HG03108 (cell line): ENCODE results near the gene GEMIN4.

Experiments
- ATAC-seq: cut with Tn5 transposase; IDR thresholded peaks from one replicate; pipeline ENCODE4 v1.9.1; 2021; ENCODE audit warnings: moderate library complexity; ENCODE audit not compliant: unreplicated experiment

The GEMIN4 gene

DNA sequence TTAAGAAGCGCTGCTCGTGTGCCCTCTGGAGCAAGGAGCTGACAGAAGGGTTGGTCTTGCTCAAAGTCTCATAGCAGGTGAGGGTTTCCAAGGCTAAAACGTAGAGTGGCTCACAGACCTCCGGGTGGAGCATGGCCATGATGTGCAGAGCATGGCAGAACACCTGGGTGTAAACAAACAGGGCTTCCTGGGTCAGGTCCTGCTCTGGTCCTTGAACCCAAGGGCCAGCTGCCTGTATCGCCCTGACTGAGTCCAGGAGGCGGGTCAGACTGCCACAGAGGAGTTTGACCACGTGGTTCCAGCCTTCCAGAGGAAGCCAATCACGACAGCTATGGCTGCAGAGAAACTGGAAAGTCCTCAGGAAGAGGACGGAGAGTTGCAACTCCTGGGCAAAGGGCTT lies 7.1 kb downstream of the GEMIN4 start:
- ATAC-seq = no peak

DNA sequence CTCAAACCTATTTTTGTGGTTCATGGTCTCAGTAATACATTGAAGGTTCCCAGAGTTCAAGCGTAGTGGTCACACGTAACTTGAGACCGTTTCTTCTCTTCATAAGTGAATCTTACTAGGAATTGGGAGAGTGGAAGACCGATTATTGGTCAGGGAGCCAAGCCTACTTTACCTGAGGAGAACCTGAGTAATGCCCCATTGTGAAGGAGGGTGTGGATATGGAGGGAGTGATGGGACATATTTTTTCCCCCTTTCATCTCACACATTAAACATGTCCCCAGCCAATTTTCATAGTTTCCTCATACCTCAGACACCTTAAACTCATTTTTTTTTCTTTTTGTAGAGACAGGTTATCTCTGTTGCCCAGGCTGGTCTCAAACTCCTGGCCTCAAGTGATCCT lies 8.9 kb downstream of the GEMIN4 start:
- no peak for ATAC-seq

DNA sequence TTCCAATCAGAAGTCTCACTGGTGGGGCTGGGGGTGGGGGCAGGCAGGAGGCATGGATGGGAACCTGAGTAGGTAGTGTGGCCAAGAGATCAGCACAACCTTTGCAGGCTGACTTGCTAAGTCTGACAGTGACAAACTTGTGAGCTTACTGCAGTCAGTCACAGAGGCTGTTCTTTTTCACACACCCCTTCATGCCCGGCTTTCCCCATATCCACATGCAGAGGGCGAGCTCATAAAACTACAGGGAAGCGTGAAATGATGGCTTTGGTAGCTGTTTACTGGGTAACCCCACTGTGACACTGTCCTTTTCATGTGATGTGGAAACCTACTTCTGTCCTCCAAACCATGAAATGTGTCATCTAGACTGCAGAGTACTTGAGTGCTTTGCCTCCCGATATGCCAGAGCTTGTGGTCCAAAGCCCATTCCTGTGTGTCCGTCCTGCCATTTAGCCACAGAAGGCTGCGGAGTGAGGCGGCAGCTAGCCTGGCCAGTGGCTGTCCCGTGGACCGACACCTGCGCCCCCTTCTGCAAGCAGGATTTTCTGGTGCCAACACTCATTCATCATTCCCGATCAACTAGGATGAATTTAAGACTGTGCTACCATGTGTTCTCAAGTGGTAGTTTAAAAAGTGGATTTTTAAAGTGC lies 9.8 kb downstream of the GEMIN4 start:
- ATAC-seq = no peak

DNA sequence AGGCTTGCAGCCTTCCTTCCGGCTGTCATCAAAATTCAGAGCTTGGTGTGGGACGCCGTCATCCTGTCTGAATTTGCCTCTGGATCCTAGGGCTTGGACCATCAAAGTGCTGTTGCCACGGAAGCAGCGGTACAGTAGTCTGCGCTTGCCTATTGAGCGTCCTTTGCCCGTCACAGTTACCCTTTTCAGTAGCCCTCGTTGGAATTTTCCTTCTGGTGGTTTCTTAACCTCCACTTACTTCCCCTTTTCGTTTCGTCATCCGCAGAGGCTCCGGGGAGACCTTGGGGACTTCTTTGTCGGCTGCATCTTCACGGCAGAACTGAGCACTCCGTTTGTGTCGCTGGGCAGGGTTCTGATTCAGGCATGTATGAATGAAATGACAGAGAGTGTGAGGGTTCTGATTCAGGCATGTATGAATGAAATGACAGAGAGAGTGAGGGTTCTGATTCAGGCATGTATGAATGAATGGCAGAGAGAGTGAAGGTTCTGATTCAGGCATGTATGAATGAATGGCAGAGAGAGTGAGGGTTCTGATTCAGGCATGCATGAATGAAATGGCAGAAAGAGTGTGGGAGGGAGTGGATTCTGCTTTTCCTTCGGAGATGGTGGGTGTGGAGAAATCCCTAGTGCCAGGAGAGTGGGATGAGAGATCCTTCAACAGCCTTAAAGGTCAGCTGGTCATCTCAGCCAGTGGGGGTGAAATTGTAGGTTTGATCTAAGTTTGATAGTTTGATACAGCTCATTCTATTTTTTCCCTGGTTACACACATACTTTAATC lies 11.6 kb downstream of the GEMIN4 start:
- peak; percentile 57 for ATAC-seq

DNA sequence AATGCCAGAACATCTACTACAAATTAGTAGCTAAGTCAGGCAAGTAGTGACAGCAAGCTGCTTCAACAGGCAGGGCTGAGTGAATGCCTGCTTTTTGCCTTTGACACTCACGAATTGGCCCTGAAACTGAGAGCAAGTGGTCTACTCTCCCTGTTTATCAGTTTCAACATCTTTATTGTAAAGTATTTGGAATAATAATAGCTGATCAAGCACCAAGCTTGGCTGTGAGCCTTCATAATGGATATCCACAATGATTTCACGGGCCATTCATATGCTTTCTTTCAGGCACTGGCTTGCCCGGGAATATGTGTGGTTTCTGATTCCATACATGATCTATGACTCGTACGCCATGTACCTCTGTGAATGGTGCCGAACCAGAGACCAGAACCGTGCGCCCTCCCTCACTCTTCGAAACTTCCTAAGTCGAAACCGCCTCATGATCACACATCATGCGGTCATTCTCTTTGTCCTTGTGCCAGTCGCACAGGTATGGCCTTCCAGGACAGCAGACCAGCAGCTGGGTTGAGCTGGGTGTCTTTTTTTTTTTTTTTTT lies 14.4 kb downstream of the GEMIN4 start:
- no peak for ATAC-seq

DNA sequence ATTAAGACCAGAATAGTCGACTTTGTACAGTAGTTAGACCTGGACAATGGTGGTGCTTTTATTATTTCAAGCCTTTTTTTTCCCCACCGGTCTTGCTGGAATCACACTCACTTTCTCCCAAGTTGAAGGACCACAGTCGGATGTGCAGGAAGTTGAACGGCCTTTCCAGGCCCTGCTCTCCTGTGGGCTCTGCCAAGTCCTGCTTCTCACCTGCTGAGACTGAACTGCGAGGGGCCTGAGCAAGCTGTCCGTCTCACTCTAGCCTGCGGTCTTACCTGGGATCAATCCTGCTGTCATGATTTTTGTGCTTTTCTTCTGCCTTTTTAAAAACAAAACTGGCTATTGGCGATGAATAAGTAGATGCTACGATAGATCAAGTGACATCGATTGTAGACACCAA lies 18.3 kb downstream of the GEMIN4 start:
- no peak for ATAC-seq

DNA sequence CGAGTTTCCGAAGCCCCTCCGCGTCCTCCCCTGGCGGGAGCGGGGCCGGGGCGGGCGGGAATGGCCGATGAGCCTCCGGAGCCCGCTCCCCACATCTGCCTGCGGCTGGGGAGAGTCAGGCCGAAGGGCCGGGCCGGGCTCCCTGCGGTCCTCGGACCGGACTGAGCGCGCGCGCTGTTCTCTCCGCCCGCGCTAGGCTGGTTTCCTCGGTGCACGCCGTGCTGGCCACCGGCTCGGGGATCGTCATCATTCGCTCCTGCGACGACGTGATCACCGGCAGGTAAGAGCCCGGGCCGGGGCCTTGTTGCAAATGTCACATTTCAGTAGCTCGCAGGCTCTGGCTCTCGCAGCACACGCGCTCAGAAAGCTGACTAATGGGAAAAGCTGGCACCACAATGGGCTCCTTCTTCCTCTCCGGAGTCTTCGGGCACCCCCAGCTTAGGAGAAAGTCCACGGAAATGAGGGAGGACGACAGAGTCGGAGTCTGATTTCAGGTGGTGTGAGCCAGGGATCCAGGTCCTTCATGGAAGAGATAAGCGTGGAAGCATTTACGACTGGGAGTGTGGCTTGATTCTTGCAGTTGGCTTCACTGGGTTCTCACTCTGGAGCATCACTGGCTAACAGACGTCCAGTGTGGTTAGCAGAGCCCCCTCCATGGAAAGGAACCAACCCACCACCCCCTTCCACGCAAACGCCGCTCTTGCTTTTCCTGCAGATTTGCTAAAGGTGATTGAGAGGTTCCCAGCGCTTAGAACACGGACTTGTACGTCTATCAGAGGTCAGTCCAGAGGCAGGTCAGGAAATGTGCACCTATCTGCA lies 19.0 kb downstream of the GEMIN4 start:
- ATAC-seq = peak; percentile 35

DNA sequence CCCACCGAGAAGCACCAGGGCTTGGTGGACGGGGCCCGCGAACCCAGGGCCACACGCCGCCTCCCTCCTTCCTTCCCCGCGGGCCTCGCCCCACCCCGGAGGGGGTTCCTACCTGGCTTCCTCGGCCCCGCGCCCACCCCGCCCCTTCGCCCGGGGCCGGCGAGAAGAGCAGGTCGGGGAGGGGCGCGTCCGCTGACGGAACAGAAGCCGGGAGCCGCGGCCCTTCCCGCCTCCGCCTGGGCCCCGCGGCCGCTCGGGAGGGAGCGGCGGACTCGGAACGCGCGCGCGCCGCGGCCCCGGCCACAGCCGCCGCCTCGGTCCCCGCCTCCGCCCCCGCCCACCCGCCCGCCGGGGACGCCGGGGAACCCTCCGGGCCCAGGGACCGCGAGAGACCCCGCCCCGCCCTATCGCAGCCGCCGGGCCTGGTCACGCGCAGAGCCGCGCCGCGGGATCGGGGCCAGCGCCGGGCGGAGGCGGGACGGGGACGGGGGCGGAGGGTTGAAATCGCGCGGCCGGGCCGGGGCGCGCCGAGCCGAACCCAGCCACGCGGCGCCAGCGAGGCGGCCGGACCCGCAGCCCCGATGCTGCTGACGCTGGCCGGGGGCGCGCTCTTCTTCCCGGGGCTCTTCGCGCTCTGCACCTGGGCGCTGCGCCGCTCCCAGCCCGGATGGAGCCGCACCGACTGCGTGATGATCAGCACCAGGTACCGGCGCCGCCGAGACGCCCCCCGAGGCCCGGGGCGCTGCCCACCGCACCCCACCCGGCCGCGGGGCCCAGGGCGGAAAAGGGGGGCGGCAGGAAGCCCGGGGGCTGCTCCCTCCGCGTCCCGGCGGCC lies 19.8 kb downstream of the GEMIN4 start, which contains the start of gene TLCD3A:
Gene TLCD3A (plus strand): TSS at position 530 of the 835 bp plus-strand sequence. CDS start 52 bp downstream, at position 582.
- ATAC-seq = peak; percentile 41

DNA sequence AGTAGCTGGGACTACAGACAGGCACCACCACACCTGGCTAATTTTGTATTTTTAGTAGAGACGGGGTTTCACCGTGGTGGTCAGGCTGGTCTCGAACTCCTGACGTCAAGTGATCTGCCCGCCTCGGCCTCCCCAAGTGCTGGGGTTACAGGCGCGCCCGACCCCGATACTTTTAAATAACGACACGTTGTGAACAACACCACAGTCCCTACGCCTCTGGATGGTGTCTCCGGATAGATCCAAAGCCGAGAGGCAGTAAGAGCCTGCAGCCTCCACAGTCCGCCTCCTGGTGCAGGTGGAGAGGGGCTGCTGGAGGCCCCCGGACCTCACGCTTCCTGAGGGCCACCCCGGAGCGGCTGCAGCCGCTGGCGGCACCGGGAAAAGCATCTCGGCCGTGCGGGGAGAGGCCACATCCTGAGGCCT lies 20.4 kb downstream of the GEMIN4 start:
- ATAC-seq = peak; percentile 15

DNA sequence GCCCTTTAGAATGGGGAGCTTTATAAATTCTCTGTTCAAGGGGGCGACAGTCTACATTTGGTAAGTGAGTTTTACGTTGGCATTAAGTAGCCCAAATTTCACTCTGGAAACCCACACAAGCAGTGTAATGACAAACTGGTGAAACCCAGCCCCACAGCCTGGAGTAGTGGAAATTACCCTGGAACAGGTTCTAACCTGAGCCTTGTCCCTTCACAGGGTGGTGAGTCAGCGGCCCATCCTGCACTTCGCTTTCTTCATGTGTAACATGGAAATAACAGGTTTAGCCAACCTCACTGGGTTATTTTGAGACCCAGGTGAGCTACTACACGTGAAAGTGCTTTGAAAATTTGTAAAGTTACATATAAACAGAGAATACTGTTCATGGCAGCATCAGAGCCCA lies 23.2 kb downstream of the GEMIN4 start:
- no peak for ATAC-seq

DNA sequence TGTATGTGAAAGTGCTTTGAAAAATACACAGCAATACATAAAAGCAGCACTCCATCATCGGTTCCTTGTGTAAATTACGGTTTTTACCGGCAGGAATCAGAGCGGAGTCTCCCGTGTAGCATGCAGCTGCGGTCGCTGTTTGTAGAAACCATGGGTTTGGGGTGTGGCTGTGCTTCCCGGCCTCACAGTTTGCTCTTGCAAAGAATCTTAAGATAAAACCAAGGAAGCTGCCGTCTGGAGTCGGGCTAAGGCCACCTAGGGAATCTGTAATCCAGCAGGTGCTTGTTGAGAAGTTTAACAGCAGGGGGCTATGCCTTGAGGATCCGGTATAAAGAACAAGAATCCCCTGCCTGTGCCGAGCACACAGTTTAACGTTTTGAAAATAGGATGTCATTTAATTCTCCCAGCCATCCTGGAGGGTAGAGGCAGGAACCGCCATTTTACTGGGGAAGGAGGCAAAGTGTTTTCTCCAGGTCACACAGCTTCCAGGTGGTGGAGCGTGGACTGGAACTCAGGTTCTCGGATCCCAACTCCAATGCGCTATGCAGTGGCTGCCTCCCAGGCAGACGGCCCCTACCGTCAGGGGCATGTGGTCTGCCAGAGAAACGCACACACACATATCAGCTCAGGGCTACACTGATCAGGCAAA lies 25.7 kb downstream of the GEMIN4 start:
- no peak for ATAC-seq

DNA sequence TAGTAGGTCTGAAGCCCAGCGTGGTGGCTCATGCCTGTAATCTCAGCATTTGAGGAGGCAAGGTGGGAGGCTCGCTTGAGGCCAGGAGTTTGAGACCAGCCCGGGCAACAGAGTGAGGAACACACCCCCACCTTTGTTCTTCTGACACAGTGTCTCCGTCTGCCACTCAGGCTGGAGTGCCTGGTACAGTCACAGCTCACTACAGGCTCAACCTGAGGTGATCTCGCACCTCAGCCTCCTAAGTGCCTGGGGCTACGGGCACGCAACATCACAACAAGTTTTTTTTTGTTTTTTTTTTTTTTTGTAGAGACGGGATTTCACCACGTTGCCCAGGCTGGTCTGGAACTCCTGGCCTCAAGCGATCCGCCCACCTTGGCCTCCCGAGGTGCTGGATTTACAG lies 26.3 kb downstream of the GEMIN4 start:
- no peak for ATAC-seq

DNA sequence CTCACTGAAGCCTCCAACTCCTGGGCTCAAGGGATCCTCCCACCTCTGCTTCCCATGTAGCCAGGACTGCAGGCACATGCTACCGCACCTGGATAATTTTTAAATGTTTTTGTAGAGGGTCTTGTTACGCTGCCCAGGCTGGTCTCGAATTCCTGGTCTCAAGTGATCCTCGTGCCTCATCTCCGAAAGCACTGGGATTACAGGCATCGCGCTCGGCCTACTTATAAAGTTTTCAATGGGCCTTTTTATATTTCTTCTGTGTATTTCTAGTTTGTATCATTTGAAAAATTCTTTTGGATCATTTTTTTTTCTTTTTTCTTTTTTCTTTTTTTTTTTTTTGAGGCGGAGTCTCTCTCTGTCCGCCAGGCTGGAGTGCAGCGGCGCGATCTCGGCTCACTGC lies 27.0 kb downstream of the GEMIN4 start:
- ATAC-seq = no peak

DNA sequence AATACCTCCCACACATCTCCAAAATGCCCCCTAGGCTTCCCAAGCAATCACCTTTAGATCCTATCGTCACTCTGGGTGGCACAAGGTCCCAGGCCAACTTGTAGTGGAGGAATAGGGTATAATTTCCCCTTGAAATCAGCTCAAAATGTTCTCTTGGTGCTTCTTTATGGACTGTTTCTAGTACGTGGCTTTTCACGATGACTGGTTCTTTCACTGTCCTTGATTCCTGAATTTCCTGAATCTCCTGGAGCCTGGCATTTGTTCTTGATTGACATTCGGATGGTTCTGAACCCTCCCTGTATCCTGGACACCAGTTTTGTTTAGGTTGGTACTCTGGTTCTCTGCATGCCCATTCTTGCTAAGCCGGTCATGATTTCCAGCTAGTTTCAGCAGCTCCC lies 30.5 kb downstream of the GEMIN4 start:
- ATAC-seq = no peak

DNA sequence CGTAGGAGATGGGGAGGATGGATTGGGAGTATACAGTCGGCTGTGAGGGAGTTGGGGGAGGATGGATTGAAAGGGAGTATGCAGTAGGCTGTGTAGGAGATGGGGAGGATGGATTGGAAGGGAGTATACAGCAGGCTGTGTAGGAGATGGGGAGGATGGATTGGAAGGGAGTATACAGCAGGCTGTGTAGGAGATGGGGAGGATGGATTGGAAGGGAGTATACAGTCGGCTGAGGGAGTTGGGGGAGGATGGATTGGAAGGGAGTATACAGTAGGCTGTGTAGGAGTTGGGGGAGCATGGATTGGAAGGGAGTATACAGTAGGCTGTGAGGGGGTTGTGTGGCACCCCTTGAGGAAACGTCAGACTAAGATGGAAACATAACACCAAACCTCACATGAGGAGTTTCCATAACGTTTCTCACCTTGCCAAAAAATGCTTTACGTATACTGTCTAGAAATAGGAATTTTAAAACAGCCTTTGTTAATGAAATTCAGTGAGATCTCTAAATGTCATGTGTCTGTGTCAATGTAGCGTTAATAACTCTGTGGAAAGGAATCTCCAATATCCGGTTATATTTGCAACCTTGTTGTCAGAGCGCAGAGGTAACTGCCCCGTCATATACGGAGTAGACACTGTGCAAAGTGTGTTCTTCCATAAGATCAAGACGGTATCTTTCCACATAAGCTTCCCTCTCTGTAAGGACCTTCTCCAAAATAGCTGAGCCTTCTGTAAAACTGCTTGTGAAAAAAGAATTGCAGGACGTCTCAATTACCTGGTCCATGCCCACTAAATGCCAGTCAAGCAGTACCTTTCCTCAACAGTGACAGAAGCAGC lies 31.1 kb downstream of the GEMIN4 start:
- no peak for ATAC-seq

DNA sequence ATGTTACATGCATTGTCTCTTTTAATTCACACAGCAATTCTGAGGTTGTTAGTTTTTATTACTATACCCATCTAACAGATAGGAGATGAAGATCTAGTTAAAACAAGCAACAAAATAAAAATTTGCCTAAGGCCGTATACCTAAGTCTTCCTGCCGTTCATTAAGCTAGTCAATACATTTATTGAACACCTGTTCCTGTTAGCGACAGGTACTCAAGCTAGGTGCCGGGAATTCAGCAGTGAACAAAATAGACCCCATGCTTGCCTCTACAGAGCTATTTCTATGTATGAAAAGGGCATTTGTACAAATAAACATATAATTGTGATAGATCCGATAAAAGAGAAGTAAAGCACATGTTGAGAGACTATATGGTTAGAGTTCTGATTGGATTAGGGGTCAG lies 34.0 kb downstream of the GEMIN4 start:
- ATAC-seq = no peak

DNA sequence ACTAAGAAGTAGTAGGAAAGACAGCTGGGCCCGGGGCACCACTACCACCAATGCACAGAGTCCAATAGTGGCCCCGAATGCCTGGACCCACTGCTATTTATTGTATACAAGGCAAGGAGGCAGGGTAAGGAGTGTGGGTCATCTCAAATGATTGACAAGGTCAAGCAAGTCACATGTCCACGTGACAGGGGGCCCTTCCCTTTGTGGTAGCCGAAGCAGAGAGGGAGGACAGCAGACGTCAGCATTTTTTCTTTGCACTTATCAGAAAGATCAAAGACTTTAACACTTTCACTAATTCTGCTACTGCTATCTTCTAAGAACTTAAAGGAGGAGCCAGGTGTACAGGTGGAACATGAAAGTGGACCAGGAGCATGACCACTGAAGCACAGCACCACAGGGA lies 43.9 kb downstream of the GEMIN4 start:
- ATAC-seq = no peak

DNA sequence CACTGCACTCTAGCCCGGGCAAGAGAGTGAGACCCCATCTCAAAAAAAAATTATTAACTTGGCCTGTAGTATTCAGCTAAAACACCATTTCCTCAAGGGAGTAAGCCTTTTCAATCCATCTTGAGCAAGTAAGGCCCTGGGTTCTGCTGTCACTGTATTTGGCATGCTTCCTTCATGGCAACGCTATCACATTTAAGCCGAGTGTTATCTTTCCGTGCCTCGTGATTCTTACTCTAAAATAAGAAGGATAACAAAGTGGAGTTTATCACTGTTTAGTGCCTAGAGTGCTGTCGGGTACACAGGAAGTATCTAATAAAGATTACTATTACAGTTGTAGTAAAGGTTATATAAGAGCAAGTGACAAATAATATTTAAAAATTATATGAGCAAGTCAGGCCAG lies 46.2 kb downstream of the GEMIN4 start:
- no peak for ATAC-seq

DNA sequence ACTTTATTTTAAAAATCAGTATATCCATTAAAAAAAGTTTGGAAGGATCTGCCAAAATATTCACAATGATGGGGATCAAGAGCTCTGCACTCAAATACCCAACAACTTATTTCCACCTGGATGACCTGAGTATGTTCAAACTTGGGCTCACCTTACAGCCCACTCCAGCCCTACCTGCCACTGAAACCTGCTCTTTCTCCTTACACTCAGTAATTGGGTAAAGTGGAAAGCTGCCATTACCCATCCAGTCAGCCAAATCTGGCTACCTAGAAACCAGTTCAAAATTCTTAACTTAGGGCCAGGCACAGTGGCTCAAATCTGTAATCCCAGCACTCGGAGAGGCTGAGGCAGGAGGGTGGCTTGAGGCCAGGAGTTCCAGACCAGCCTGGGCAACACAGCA lies 47.1 kb downstream of the GEMIN4 start:
- ATAC-seq = no peak
